Activated T-cell treated with anti-CD3 and anti-CD28 coated beads, Interleukin-2, amount 50 U/mL, for 24 hours (primary cell): ENCODE measurements around the gene PGLYRP2.

Experiments used
- DNase-seq: peaks from one replicate; pipeline ENCODE4 v3.0.0-alpha.2; 2020
- H3K27ac Mint-ChIP-seq: 2 replicates; pipeline ENCODE4 v1.8.0; 2020; ENCODE audit warnings: mild to moderate bottlenecking, mixed read lengths
- H3K27me3 Mint-ChIP-seq: 2 replicates; pipeline ENCODE4 v1.8.0; 2020; ENCODE audit warnings: mixed read lengths
- H3K36me3 Mint-ChIP-seq: 2 replicates; pipeline ENCODE4 v1.8.0; 2020; ENCODE audit warnings: low read depth, mixed read lengths
- H3K4me1 Mint-ChIP-seq: 2 replicates; pipeline ENCODE4 v1.8.0; 2020; ENCODE audit warnings: low read depth, mixed read lengths
- H3K4me3 Mint-ChIP-seq: 2 replicates; pipeline ENCODE4 v1.8.0; 2020; ENCODE audit warnings: mild to moderate bottlenecking, moderate library complexity, mixed read lengths
- H3K9me3 Mint-ChIP-seq: 2 replicates; pipeline ENCODE4 v1.8.0; 2020; ENCODE audit warnings: mixed read lengths

PGLYRP2 gene

GRCh38 chr19:15453906-15454860, 25.1 kb downstream of the PGLYRP2 start:
- Mint-ChIP-seq H3K27ac (peak overlapping the region; percentile 81), H3K4me3 (no peak overlapping the region), H3K27me3 (no peaks in the 10 kb centered on the region), H3K9me3 (peaks cover 2% of the 10 kb centered on the region), H3K4me1 (peaks cover 25% of the 10 kb centered on the region), H3K36me3 (peaks cover 74% of the 10 kb centered on the region)
- DNase-seq, result no peak

GRCh38 chr19:15453091-15453578, 26.2 kb downstream of the PGLYRP2 start:
- Mint-ChIP-seq H3K36me3 (peaks cover 68% of the 10 kb centered on the region), H3K27ac (no peak overlapping the region), H3K9me3 (peaks cover 2% of the 10 kb centered on the region)

GRCh38 chr19:15452111-15453047, 26.9 kb downstream of the PGLYRP2 start:
- Mint-ChIP-seq H3K9me3 (peaks cover 2% of the 10 kb centered on the region), H3K4me3 (no peak overlapping the region), H3K4me1 (peaks cover 29% of the 10 kb centered on the region), H3K27ac (peak overlapping the region; percentile 22), H3K36me3 (peaks cover 63% of the 10 kb centered on the region), H3K27me3 (no peaks in the 10 kb centered on the region)
- peak; percentile 53 for DNase-seq

More at GRCh38 chr19:15453091-15453578, 26.2 kb downstream of the PGLYRP2 start:
- H3K4me1 Mint-ChIP-seq, result peaks cover 31% of the 10 kb centered on the region
- no peak overlapping the region for H3K4me3 Mint-ChIP-seq
- H3K27me3 Mint-ChIP-seq, result no peaks in the 10 kb centered on the region
- DNase-seq, result no peak

DNA sequence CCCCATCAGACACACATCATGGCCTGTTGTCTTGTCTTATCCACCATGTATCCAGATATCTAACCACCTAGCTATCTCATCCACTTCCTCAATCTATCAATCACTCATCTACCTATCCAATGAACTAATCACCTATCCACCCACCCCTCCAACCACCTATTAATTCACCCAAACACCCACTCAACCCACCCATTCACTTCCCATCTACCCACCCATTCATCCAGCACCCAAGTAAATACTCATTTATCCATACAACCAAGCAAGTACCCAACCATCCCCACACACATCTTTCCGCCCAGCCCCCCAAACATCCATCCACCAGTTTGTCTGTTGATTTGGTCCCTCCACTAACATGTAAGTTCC, 28.8 kb downstream of the PGLYRP2 start:
- H3K27me3 Mint-ChIP-seq, result no peaks in the 10 kb centered on the region
- H3K9me3 Mint-ChIP-seq, result peaks cover 2% of the 10 kb centered on the region
- H3K4me1 Mint-ChIP-seq, result peaks cover 29% of the 10 kb centered on the region
- H3K27ac Mint-ChIP-seq, result peak overlapping the region; percentile 84
- peak overlapping the region; percentile 59 for H3K4me3 Mint-ChIP-seq
- DNase-seq, result no peak
- peaks cover 50% of the 10 kb centered on the region for H3K36me3 Mint-ChIP-seq

- H3K36me3 Mint-ChIP-seq, result peaks cover 44% of the 10 kb centered on the region
Measured at GRCh38 chr19:15449620-15450527, 29.4 kb downstream of the PGLYRP2 start, which contains the start of gene WIZ. WIZ (minus strand) TSS chr19:15449956; CDS start chr19:15448307, 1,649 bp downstream.

DNA sequence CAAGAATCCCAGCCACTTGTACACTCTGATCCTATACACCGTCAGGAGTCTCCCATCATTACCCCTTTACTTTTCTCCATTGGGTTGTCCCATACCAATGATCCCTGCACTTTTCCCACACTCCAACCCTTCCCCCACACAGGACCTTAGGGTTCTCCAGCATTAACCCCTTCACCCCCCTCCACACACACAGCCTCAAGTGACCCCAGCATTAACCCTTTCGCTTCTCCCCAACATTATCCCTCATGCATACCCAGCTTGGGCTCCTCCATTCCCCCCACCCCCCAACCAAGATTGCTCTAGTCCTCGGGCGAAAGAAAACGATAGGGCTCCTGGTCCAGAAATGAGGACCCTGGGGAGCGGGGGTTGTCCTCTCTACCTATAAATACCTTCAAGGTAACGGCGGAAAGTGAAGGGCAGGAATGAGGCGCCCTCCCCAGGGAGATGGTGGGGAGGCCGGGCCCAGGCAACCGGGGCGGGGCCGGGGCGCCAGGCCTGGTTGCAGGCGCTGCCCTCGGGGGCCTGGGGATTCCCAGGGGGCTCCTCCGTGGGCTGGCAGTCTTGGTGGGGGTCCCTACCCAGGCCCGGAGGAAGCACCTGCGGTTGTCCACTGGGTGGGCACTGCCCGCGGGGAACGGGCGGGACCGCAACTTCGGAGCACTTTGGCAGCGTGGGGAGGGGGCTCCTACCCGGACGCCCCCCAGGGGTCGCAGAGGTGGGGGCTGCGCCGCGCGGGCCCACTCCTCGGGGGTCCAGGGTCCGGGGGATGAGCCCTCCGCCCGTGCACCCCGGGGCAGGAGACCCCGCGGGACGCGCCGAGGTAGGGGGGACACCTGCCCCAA, 30.3 kb downstream of the PGLYRP2 start:
- Mint-ChIP-seq H3K4me1 (peaks cover 23% of the 10 kb centered on the region), H3K36me3 (peaks cover 35% of the 10 kb centered on the region), H3K9me3 (peaks cover 2% of the 10 kb centered on the region), H3K27me3 (no peaks in the 10 kb centered on the region), H3K4me3 (peak overlapping the region; percentile 63), H3K27ac (peak overlapping the region; percentile 67)
- no peak for DNase-seq

More at GRCh38 chr19:15449620-15450527, 29.4 kb downstream of the PGLYRP2 start, which contains the start of gene WIZ:
- Mint-ChIP-seq H3K4me1 (peaks cover 24% of the 10 kb centered on the region), H3K27ac (peak within 1 kb of the TSS; percentile 84), H3K4me3 (peak within 1 kb of the TSS; percentile 63), H3K27me3 (no peaks in the 10 kb centered on the region), H3K9me3 (peaks cover 2% of the 10 kb centered on the region)
- peak; percentile 93 for DNase-seq

DNA sequence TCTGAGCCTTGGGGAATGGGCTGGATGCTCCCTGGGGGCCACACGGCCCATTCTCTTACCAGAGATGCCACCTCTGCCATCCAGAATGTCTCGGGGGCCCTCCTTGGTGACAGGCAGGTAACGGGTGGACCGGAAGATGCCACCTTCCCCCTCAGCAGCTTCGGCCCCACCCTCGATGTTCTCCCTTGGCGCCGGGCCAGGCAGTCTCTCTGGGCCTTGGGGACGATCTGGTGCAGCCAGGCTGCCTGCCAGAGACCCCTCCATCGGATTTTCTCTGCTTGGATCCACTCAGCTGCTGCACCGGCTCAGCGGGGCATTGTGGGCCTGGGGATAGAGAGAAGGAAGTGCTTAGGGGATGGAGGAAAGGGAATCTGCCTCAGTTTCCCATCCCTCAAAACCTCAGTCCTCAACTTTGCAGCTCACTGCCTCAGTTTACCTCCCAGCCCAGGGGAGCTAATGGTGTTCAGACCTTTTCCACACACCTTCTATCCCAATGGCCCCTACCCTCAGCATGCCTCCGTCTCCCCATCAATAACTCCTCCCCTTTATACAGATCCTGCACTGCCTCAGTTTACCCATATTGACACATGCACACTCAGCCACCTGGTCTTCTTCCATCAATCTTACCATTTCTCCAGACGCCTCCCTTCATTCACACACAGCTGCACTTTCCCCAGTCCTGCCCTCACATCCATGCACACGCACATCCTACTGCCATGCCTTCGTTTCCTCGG, 31.1 kb downstream of the PGLYRP2 start:
- peaks cover 2% of the 10 kb centered on the region for H3K9me3 Mint-ChIP-seq
- H3K27me3 Mint-ChIP-seq, result no peaks in the 10 kb centered on the region
- H3K4me3 Mint-ChIP-seq, result peak overlapping the region; percentile 63
- DNase-seq, result no peak
- H3K4me1 Mint-ChIP-seq, result peaks cover 19% of the 10 kb centered on the region
- peak overlapping the region; percentile 67 for H3K27ac Mint-ChIP-seq
- H3K36me3 Mint-ChIP-seq, result peaks cover 27% of the 10 kb centered on the region

GRCh38 chr19:15447057-15447456, 32.2 kb downstream of the PGLYRP2 start:
- H3K4me1 Mint-ChIP-seq, result peaks cover 19% of the 10 kb centered on the region
- H3K4me3 Mint-ChIP-seq, result no peak overlapping the region
- H3K36me3 Mint-ChIP-seq, result peaks cover 19% of the 10 kb centered on the region
- H3K9me3 Mint-ChIP-seq, result peaks cover 2% of the 10 kb centered on the region
- DNase-seq, result no peak
- H3K27ac Mint-ChIP-seq, result no peak overlapping the region
- H3K27me3 Mint-ChIP-seq, result no peaks in the 10 kb centered on the region

DNA sequence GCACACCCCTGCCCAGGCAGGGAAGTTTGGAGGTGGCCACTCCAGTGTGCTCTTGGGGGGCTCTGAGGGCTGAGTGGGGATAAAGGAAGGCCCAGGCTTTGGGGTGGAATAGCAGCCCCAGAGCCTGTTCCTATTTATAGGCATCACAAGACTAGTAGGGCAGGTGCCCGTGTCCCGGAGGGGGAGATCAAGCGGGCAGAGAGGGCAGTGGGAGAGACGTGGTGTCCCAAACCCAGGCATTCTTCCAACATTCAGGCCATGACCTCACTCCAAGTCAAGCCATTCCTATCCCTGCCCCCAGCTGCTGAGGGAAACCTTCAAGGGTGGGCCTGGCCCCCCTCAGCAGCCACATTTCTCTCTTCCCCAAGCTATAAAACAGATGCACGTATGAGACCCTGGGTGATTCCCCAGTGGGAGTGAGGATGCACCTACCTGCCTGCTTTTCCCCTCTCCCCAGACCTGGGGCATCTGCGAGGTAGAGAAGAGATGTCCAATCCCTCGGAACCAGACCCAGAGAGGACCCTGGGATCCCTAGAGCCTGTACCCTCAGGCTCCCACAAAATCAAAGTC, 33.4 kb downstream of the PGLYRP2 start:
- Mint-ChIP-seq H3K4me1 (peaks cover 15% of the 10 kb centered on the region), H3K9me3 (peaks cover 2% of the 10 kb centered on the region), H3K27me3 (no peaks in the 10 kb centered on the region), H3K36me3 (peaks cover 7% of the 10 kb centered on the region), H3K4me3 (no peak overlapping the region), H3K27ac (no peak overlapping the region)
- DNase-seq, result no peak

DNA sequence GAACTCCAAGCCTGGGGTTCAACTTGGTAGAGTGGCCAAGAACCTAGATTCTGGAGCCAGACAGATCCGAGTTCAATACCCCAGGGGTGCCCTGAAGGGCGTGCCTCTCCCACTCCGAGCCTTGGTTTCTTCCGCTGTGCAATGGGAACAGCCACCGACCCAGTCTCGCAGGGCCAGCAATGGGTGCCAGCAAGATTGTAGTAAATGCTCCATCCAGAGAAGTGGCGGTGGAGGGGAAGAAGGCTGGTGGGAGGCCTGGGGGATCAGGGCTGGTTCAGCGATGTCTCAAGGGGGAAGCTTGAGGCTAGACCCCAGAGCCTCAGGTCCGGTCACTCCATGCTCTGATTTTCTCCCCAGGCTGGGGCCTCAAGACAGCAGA, 34.1 kb downstream of the PGLYRP2 start:
- no peak overlapping the region for H3K4me3 Mint-ChIP-seq
- H3K27ac Mint-ChIP-seq, result no peak overlapping the region

GRCh38 chr19:15444505-15445226, 34.6 kb downstream of the PGLYRP2 start:
- H3K36me3 Mint-ChIP-seq, result no peaks in the 10 kb centered on the region
- H3K27me3 Mint-ChIP-seq, result no peaks in the 10 kb centered on the region
- H3K27ac Mint-ChIP-seq, result no peak overlapping the region
- no peak for DNase-seq
- H3K4me1 Mint-ChIP-seq, result peaks cover 6% of the 10 kb centered on the region
- H3K4me3 Mint-ChIP-seq, result no peak overlapping the region
- no peaks in the 10 kb centered on the region for H3K9me3 Mint-ChIP-seq

More for the DNA sequence above, 34.1 kb downstream of the PGLYRP2 start:
- peaks cover under 1% of the 10 kb centered on the region for H3K9me3 Mint-ChIP-seq
- peaks cover 2% of the 10 kb centered on the region for H3K36me3 Mint-ChIP-seq
- DNase-seq, result no peak
- H3K27me3 Mint-ChIP-seq, result no peaks in the 10 kb centered on the region
- H3K4me1 Mint-ChIP-seq, result peaks cover 9% of the 10 kb centered on the region

DNA sequence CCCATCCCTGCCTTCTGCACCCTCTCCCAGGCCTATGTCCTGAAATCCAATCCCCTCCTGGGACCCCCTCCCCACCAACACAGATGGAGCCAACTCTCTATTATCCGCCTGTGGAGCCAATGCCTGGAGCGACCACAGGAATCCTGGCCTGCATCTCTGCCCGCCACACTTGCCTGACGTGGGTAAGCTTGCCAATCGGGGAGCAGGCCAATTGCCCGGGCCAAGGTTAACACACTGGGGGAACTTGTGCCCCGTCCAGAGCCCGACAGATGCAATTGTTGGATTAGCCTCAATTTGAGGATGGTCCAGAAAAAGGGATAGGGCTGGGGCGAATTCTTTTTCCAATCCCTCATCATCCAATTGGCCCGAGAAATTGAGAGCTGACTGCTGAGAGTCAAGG, 35.5 kb downstream of the PGLYRP2 start:
- no peaks in the 10 kb centered on the region for H3K36me3 Mint-ChIP-seq
- H3K9me3 Mint-ChIP-seq, result no peaks in the 10 kb centered on the region
- DNase-seq, result no peak
- H3K4me3 Mint-ChIP-seq, result no peak overlapping the region
- no peak overlapping the region for H3K27ac Mint-ChIP-seq
- H3K4me1 Mint-ChIP-seq, result peaks cover 5% of the 10 kb centered on the region
- H3K27me3 Mint-ChIP-seq, result no peaks in the 10 kb centered on the region
